Stimulated activated CD8-positive, alpha-beta memory T cell treated with anti-CD3 and anti-CD28 coated beads, Interleukin-15, amount 100 ng/mL, for 48 hours (primary cell): ENCODE results near the gene USP3.
"Not testable (repeated sequence)": the region's sequence is repeated elsewhere in the genome, so short reads cannot be mapped to it uniquely, and the experiment has no call there.

ENCODE experiments used
- DNase-seq, 2 donors: peaks; one replicate each; pipeline ENCODE4 v3.0.0-alpha.2; 2020; ENCODE audit warnings: low read depth in 2 of 2

Gene USP3

DNA sequence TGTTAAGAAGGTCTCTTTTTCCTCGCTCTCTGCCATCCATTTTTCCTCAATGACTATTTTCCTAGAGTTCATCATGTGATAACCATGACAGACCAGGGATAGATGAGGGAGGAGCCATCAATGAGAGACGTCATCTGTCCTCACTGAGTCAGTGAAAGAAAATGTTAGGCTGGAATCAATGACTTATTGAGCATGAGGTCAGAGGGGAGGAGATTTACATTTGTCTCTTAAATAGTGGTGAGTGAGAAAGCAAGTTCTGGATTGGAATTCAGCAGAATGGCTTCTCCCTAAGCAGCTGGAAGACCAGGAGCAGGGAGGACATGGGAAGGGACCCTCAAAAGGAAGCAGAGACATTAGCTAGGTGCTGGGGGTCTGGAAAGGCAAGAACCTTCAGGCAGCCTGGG lies 28.2 kb upstream of the USP3 start:
- DNase-seq, result no peak

DNA sequence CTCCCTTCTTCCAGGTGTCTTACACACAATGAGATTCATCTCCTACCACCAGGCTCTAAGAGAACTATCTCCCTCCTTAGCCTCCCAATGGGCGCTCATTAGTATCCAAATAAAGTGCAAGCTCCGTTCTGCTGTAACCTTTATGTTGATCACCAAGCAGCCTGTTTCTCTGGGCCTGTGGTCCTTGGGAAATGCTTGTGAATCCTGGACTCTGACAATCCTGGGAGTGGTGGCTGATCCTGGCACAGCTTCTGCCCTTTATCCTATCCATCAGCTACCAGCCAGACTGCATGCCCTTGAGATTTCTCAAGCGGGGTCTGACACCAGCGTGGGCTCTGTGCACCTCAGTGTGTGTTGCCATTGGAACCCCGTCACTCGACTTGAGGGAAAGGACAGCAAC lies 26.1 kb upstream of the USP3 start:
- DNase-seq, result no peak

- no peak for DNase-seq
Observed at GRCh38 chr15:63480441-63480821, 24.0 kb upstream of the USP3 start.

DNA sequence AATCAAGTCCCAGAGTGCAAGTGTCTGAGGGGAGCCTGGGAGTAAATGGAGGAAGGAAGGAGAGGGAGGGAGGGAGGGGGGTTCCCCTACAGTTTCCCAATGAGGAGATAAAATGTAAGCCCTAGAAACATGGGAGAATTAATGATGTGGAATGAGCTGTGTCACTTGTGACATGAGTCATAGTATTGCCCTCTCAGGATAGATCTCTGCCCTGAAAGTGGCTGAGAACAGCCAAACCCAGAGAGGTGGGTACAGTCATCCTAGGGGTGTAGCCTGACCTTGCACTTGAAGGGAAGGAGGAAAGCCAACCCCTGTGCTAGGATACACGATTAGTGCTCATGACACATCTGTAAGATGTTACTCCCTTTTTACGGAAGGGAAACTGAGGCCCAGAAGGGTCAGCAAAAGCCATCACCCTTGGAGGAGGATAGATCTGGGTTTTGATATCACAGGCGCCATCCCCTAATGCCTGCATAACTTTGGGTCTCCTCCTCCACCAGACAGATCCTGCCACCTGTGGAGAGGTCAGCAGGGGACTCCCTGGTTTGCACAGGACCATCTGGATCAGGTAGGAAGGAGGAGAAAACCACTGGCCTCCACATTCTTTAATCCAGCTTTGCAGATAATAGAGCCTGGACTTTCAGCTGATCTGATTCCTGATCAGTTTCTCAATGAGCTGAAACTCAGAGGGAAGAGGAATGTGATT lies 23.1 kb upstream of the USP3 start:
- peak in 1 of 2 donors; percentile 38 for DNase-seq

- no peak for DNase-seq
Observed at GRCh38 chr15:63482874-63483323, 21.5 kb upstream of the USP3 start.

- DNase-seq, result no peak
Observed at GRCh38 chr15:63483521-63484371, 20.6 kb upstream of the USP3 start.

DNA sequence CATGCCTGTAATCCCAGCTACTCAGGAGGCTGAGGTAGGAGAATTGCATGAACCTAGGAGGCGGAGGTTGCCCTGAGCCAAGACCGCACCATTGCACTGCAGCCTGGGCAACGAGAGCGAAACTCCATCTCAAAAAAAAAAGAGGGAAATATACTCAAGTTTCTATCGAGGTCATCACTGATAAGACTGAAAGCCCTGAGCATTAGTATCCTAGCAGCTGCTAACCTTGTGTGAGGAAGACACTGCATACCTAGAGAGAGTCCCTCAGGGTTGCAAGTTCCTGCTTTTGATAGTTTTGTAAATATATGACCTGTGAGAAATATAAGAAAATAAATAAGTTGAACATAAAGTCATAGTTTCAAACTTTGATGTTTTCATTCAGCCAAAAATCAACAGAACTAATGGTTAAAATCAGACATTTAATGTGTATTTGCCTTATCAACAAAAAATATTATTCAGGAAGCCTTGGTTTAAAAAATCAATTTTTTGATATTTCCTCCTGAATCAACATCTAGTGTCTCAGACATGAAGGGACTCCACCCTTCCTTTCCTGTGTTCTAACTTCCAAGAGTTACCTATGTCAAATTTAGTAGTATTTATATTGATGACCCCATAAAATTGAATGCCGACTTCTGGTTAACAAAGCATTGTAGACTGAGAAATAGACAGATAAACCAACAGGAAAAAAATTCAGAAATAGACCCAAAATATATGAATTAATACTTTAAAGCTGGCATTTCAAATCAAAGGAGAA lies 19.8 kb upstream of the USP3 start:
- no peak for DNase-seq

GRCh38 chr15:63487076-63487757 lies 17.2 kb upstream of the USP3 start:
- peak; percentile 79 to 83 for DNase-seq

GRCh38 chr15:63487758-63488397 lies 16.5 kb upstream of the USP3 start:
- DNase-seq, result not testable (repeated sequence)

DNA sequence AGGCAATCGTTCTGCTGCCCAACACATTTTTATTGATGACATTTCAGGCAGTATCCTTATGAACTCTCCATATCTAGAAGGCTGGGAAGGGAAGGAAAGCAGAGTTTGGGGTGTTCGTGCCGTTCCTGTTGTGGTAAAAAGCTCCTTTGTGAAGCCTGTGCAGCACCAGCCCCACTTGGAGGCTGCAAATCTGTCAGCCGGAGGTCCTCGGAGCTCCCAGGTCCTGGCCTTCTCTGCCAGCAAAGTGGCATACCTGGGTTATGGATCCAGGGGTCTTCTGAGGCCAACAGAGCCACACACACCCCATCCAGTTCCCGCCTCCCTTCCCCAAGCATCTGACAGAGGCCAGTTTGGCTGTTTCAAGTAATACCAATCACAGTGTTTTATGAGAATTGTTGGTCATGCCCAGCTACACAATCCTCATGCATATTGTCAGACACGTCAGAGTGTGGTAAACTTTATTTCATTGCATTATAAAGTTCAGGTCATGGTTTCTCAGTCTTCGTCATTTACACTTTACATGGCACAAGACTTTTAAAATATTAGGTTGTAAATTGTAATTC lies 15.9 kb upstream of the USP3 start:
- DNase-seq, result no peak

- DNase-seq, result no peak
Observed at GRCh38 chr15:63489352-63489751, 15.0 kb upstream of the USP3 start.

- DNase-seq, result no peak
Observed at GRCh38 chr15:63490345-63491034, 13.9 kb upstream of the USP3 start.

DNA sequence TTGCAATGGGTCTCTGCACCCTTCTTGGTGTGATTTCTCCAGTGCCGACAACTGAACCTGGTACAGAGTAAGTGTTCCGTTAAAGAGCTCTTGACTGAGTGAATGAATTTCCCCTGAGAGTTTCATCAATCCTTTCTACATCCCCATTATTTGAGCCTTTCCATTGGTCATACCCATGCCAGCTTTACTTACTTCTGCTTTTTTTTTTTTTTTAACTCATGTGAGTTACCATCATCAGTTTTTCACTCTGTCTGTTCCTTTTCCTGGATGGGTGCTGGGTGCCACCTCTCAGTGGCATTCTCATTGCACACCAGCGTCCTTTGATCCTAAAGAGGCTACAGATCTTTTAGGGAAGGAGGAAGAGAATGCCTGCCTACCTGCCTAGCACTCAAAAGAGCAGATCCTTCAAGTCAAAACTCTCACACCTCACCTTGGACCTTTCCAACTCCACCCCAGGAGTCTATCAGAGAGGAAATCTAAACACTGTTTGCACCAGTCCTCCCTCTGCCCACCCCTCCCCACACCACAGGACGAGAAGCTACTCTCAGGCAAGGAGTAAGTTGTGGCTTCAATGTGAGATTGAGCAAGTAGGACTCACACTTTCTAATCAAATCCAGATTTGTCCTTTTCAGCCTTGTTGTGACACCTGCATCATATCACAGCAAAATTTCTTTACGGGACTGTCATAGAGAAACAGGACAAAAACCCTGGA lies 13.1 kb upstream of the USP3 start:
- no peak for DNase-seq

- DNase-seq, result no peak
Observed at GRCh38 chr15:63491979-63492378, 12.4 kb upstream of the USP3 start.

GRCh38 chr15:63492541-63493077 lies 11.8 kb upstream of the USP3 start:
- DNase-seq, result no peak

DNA sequence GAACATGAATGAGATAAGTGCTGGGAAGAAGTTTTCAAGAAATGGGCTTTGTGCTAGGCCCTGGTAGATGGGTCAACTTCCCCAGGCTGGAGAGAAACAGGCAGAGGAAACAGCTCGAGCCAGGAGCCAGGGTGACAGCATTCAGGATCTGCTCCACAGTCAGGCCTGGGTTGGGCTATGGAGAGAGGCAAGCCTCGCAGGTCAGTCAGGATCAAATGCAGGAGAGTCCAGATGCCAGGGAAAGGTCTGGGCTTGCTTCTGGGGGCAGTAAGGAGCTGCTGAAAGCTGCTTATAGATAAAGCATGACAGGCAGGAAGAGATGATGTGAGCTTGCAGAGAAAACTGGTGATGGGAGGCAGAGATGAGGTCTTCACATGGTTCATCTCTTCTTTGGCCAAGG lies 11.0 kb upstream of the USP3 start:
- DNase-seq, result no peak

DNA sequence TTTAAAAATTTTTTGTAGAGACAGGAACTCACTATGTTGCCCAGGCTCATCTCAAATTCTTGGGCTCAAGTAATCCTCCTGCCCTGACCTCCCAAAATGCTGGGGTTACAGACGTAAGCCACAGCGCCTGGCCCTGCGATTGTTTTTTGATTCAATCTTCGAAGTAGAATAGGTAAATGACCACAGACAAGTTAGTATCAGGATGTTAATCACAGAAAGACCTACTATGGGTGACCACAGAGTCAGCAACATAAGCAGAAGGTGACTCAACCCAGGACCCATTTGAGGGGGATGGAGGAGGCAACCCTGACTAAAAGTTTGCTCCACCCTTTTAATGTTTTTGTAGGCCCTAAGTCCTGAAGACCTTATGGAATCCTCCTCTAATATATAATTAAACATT lies 10.0 kb upstream of the USP3 start:
- no peak for DNase-seq

- DNase-seq, result no peak
Observed at GRCh38 chr15:63495343-63495742, 9.1 kb upstream of the USP3 start.

- no peak for DNase-seq
Observed at GRCh38 chr15:63495780-63496488, 8.5 kb upstream of the USP3 start.
